HG02852 (cell line): Measurements from ENCODE around the gene RANBP1.

Source experiments
- ATAC-seq: cut with Tn5 transposase; IDR thresholded peaks from one replicate; pipeline ENCODE4 v1.9.1; 2021; ENCODE audit warnings: mild to moderate bottlenecking, moderate library complexity; ENCODE audit not compliant: unreplicated experiment

Gene RANBP1

GRCh38 chr22:20087319-20088262 is 28.3 kb upstream of the RANBP1 start:
- ATAC-seq, result no peak

GRCh38 chr22:20088263-20088648 is 27.6 kb upstream of the RANBP1 start:
- no peak for ATAC-seq

- no peak for ATAC-seq
Observed at GRCh38 chr22:20089226-20089976, 26.5 kb upstream of the RANBP1 start.

- ATAC-seq, result no peak
Observed at GRCh38 chr22:20089977-20090729, 25.8 kb upstream of the RANBP1 start.

- ATAC-seq, result no peak
Observed at GRCh38 chr22:20090730-20091240, 25.1 kb upstream of the RANBP1 start.

- no peak for ATAC-seq
Observed at GRCh38 chr22:20091690-20092476, 24.0 kb upstream of the RANBP1 start.

- no peak for ATAC-seq
Observed at GRCh38 chr22:20092477-20092854, 23.4 kb upstream of the RANBP1 start.

- ATAC-seq, result no peak
Observed at GRCh38 chr22:20093418-20094196, 22.3 kb upstream of the RANBP1 start.

- no peak for ATAC-seq
Observed at GRCh38 chr22:20094197-20094807, 21.6 kb upstream of the RANBP1 start.

GRCh38 chr22:20095521-20095920 is 20.4 kb upstream of the RANBP1 start:
- ATAC-seq, result no peak

- no peak for ATAC-seq
Observed at GRCh38 chr22:20096574-20097420, 19.1 kb upstream of the RANBP1 start.

- no peak for ATAC-seq
Observed at GRCh38 chr22:20099099-20099711, 16.7 kb upstream of the RANBP1 start.

GRCh38 chr22:20101638-20102037 is 14.3 kb upstream of the RANBP1 start:
- no peak for ATAC-seq

- no peak for ATAC-seq
Observed at GRCh38 chr22:20102203-20102780, 13.6 kb upstream of the RANBP1 start.

- no peak for ATAC-seq
Observed at GRCh38 chr22:20105456-20106204, 10.3 kb upstream of the RANBP1 start.

GRCh38 chr22:20106205-20106848 is 9.6 kb upstream of the RANBP1 start:
- no peak for ATAC-seq
